ENCODE data around the gene FANCC.
A peak's percentile ranks its signal among the peaks of the same experiment; 100 is the strongest.
"Not testable (repeated sequence)": the region's sequence is repeated elsewhere in the genome, so short reads cannot be mapped to it uniquely, and the experiment has no call there.

FANCC gene

DNA sequence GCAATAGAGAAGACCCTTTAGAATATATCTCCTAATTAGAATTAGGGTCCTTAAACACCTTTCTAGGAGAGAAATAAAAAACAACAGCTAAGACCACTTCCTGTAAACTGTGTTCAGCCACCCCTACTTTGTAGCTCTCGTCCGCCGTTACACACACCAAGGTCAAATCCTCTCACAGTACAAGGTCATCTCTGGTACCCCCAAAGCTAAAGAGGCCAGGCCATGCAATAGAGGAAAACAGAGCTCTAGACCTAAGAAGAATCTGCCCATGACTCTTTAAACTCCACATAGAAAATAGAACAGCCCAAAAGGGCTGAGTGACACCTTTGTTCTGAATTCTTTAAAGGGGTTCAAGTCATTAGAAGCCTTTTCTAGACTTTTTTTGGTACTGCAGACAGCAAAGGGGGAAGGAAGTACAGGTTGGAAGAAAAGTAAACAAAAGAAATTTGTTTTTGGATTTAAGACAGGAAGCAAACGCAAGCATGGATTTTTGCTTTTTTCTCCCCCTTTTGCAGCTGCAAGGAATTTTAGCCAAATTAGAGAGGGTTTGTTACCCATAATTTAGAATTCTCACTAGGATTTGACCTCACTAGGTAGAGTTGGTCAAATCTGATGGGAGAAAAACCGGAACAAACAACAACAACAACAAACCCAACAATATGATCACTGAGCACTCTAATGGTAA lies 13.4 kb upstream of the FANCC start:
- DNase-seq (ENCODE audit: low read depth) = no peak

DNA sequence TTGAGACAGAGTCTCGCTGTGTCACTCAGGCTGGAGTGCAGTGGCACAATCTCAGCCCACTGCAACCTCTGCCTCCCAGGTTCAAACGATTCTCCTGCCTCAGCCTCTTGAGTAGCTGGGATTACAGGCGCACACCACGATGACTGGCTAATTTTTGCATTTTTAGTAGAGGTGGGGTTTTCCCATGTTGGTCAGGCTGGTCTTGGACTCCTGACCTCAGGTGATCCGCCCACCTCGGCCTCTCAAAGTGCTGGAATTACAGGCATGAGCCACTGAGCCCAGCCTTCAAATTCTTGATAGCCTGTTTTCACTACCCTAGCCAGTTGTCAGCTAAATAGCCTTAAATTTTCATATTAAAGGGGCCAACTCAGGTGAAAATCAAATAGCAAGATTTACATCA lies 11.6 kb upstream of the FANCC start:
- DNase-seq (ENCODE audit: low read depth) = not testable (repeated sequence)

DNA sequence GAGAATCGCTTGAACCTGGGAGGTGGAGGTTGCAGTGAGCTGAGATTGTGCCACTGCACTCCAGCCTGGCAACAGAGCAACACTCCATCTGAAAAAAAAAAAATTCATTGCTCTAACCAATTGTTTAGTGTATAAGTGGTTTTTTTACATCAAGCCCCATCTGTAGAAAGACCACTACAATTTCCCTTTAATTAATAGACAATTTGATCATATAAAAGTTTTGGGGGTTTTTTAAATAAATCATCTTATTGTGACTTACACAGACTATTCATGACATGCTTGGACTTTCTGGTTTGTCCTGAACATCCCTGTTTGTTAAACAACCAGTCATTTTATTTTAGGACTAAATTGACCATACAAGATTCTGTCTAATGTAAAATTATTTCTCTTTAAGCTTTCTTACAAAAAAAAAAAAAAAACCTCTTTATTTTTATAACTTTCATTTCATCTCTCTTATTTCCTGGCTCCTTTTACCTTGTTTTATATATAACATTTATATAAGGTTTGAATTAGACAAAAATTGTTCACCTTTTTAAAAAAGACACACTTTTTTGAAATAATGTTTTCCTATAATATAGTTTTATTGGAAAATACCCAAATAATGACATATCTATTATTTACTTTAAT lies 9.8 kb upstream of the FANCC start:
- DNase-seq (ENCODE audit: low read depth) = no peak

DNA sequence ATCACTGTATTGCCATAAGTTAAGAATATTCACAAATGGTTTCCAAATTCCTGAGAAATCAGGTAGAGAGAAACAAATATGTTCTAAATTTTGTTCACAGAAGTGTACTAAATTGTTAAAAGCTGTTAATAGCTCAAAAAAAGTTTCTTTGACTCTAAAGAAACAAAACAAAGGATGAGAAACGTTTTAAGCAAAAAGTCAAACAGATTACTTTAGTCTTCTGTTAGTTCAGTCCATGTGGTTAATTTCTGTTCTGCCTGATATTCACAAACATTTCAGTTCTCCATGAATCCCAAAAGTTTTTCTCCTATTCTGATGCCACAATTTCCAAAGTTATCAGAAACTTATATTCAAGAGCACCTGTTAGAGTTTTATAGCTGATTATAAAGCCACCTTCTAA lies 7.7 kb upstream of the FANCC start:
- DNase-seq (ENCODE audit: low read depth) = no peak

DNA sequence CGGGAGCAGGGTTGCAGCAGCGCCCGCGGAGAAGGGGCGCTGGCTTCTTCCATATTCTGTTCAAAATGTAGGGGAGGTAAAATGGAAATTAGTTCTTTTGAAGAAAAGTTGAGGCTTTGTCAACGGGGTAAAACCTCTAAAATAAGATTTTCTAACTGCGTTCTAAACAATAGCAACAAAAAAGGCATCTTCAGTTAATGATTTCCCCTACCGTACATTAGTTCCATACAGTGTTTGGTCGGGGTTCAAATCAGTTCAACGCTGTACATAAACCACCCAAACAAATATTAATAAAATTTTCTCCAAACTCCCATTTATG lies 343 bp upstream of the FANCC start:
- DNase-seq (ENCODE audit: low read depth) = no peak

DNA sequence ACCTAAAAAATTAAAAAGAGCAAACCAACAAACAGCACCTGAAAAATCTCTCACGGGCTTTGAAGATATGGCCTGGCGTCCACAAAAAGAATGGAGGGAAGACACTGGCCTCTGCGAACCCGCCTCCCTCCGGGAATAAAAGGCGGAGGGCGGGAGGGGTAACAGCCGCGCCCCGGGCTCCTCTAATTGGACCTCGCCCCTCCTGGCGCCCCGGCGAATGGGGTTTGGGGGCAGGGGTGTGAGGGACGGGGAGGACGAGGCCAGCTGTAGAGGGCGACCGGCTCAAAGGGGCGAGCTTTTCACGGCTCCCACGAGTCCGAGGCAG lies 753 bp downstream of the FANCC start:
- peak; percentile 69 for DNase-seq (ENCODE audit: low read depth)

DNA sequence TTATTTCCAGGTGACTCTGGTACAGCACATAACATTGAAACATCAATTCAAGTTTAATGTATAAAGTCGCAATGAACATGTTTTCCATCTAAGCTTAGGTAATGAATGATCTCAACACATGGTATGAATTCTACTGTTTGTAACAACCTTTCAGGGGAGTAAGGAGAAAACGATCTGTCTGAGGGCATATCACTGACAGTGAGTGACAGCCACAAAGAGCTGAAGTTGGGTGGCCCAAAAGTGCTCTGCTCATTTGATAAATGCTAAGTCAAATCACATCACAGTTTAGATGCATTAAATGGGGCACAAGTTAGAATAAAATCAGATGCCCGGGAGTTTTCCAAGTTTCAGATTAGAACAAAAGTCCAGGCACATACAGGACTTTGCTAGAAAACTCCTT lies 1.2 kb downstream of the FANCC start:
- DNase-seq (ENCODE audit: low read depth) = no peak

DNA sequence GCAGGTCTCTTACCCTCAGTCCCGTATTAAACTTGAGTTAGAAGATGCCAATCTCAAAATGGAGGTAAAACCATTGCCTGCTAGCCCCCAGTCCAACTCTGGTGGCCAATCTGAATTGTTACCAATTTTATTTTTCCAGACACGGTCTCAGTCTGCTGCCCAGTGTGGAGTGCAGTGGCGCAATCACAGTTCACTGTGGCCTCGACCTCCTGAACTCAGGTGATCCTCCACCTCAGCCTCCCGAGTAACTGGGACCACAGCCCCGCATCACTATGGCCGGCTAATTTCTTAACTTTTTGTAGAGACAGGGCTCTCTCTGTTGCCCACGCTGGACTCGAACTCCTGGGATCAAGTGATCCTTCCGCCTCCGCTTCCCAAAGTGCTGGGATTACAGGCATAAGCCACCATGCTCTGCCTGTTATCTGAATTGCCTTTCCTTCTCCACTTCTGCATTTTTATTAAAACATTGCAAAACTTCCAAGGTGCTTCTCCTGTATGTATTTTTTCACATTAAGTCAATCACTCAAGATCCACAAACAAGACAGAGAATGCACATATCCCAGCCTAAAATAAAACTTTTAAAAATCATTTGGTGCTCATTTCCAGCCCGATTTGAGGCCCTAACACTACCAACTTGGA lies 2.3 kb downstream of the FANCC start:
- no peak for DNase-seq (ENCODE audit: low read depth)

DNA sequence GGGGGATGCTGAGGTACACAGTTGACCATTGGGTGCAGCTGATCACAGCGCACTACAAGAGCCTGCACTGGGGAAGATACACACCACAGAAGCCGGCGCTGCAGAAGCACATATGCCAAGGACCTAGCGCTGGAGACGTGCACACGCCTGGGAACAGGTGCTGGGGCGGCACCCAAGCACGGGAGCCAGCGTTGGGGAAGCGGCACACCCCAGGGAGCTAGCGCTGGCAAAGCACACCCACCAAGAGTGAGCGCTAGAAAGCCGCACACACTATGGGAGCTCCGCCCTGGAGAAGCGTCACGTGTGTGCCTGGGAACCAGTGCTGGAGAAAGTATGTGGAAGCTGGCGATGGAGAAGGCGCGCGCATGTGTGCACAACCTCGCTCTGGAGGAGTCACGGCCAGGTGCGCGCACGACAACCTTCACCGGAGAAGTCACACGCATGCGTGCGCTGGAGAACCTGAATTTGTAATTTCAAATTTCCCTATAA lies 4.5 kb downstream of the FANCC start:
- peak; percentile 29 for DNase-seq (ENCODE audit: low read depth)

DNA sequence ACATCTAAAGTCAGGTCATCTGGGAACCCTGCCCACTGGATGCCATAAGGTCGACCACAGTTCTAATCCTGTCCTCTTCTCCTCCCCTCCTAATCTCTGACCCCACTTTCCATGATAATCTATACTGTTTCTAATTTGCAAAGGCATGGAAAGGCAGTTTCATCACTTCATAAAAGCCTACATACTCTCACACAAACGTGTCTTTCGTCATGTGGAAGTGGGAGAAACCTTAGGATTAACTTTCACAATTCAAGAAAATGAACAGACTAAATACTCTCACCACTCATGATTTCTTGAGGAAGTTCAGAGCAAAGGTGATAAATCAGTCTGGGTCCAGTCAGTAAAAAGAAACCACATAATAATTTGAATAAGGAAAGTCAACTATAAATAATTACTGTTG lies 5.5 kb downstream of the FANCC start:
- no peak for DNase-seq (ENCODE audit: low read depth)

DNA sequence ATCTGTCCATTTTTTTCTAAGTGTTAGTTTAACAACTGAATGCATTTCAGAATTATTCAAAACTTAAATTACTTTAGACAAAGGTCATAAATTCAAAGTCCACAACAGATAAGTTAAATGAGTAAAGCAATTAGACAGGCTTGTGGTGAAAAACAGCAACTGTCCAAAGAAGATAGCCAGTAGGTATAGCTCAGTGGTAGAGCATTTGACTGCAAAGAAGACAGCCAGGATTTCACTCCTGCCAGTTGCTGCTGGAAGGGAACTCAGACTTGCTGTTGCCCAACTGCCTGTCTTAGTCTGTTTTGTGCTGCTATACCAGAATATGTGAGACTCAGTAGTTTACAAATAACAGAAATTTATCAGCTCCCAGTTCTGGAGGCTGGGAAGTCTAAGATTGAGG lies 10.0 kb downstream of the FANCC start:
- DNase-seq (ENCODE audit: low read depth) = no peak

DNA sequence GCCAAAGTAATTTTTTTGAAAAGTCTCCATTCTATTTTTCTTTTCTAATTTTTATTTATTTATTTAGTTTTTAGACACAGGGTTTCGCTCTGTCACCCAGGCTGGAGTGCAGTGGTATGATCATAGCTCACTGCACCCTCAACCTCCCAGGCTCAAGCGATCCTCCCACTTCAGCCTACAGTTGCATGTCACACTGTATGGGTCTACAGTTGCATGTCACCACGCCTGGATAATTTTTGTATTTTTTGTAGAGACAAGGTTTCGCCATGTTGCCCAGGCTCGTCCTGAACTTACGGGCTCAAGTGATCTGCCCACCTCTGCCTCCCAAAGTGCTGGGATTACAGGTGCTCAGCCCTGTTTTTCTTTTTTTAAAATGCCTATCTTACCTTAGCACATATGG lies 10.7 kb downstream of the FANCC start:
- DNase-seq (ENCODE audit: low read depth) = no peak

DNA sequence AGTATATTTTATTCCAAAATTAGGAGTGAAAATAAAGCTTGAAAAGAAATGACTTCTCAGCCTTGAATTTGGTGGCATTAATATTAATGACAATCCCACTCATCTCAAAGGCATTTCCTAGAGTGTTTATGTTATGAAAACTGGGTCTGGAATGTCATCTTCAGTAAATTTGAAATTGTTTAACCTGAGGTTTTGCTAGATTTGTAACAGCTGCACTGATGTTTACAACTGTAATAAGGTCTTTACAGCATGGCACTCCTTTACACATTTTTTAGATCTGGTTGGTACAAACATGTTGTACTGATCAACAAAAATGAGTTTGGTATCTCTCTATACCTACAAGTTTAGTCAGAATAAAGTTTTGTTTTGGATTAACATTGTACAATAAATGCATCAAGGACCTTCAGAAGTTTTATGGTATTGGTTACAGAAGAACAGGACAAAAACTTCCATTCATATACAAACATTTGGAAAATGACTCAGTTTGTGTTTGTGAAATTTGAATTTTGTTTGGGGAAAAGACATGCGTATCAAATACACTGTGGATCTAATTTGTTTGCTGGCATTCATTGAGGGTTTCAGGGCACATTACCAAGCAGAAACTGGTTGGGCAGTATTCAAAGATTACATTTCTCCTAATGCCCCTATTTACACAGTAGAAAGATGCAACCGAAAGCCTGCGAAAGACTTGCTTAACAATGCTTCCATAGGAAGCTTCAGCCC lies 11.6 kb downstream of the FANCC start:
- DNase-seq (ENCODE audit: low read depth) = peak; percentile 34

DNA sequence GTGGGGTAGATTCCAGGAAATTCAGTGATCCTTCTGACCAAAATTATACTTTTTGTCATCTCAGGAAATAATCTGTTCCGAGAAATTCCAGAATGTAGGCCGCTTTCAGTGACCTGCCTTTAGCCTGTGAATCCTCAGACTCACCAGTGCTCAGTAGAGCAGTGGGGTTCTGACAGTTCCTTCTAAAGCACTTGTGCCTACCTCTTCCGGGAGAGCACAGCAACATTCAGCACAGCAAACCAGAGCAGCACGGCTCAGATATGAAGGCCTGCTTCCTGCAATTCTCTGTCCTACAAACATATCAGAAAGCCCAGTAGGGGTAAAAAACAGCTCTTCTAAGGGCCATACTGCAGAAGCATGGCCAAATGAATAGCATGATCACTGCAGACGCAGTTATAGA lies 15.0 kb downstream of the FANCC start:
- no peak for DNase-seq (ENCODE audit: low read depth)

DNA sequence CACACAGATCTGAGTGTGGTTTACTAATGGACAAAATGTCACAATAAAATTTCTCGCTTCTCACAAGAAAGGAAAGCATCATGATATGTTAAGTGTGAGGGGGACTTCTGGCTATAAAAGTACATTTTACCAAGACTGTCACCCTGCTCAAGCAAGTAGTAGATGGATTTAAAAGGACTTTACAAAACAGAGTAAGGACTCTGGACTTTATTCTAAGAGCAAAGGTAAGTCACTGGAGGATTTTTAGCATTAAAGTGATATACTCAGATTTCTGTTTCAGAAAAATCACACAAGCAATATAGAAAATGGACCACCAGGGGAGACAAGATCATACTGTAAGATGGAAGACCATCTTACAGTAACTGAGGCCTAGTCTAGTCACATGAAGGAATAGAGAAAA lies 19.7 kb downstream of the FANCC start:
- no peak for DNase-seq (ENCODE audit: low read depth)

DNA sequence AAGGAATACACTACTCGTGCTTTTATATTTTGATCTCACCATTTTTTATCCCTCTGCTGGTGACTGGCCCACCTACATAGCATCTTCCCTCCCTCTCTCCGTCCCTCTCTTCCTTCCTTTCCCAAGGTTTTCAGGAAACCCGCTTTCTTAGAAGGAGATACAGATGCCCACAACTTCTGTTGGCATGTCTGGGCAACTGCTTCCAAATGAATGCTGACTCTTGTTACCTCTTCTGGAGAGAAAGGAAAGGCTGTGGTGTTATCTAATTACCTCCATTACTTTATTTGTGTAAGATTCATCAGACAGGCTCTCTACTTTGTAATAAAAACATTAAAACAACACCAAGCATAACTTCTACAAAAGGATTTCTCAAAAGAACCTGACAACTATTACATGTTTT lies 20.2 kb downstream of the FANCC start:
- DNase-seq (ENCODE audit: low read depth) = no peak

DNA sequence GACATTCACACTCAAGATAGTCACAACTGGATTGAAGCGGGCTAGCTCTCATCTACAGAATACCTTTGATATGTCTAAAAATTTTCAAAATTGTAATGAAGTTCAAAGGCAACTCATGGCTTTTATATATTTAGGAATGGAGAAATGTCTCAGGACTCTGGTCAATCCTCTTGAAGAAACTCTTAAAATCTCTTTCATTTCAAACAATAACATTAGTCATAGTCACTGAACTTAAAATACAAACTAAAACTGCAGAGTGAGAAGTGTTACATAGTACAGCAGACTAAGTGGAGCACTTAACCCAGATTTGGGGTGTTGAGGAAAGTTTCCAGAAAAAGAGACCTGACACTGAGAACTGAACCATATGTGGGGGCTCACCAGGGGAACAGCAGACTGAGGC lies 20.7 kb downstream of the FANCC start:
- DNase-seq (ENCODE audit: low read depth) = no peak

DNA sequence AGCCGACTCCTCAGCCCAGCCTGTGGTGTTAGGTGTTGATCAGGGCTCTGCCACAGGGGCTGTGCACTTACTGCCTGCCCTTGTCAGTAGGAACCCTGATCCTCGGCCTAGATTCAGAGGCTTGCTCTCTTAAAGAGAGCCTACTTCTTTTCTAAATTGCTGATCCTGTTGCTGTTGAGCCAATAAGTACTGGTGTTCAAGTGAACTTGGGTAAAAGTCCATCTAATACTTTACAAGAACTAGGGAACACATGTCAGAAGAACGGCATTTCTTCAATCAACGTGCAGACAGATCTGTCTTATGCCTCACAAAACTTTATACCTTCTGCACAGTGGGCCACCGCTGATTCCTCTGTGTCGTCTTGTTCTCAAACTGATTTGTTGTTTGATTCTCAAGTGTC lies 24.2 kb downstream of the FANCC start:
- not testable (repeated sequence) for DNase-seq (ENCODE audit: low read depth)

DNA sequence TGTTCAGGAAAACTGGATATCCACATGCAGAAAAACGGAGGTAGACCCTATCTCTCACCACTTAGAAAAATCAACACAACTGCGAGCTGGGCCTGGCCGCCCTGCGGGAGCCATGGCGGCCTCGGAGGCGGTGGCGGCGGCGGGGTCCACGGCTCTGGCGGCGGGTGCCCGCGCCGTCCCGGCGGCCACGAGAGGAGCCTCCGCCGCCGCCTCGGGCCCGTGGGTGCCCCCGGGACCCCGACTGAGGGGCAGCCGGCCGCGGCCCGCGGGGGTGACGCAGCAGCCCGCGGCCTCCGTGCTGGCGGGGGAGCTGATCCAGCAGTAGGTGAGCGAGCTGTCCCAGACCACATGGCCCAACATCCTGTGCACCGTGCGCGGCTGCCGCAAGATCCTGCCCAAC lies 25.3 kb downstream of the FANCC start:
- no peak for DNase-seq (ENCODE audit: low read depth)

DNA sequence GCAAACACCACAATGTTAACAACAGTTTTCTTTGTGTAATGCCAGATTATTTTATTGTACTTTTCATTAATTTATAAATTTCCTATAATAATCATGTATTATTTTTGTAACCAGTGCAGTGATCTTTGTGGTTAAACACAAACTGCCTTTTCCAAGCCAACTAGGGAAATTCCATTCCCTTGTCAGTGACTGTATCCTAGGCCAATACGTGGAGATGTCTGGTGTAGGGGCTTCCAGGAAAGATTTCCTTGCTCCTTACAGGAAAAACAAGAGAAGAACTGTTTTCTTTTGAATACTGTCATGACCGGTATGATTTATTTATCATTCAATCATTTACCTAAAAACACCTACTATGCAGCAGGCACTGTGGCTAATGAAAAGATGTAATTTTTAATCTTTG lies 31.4 kb downstream of the FANCC start:
- DNase-seq (ENCODE audit: low read depth) = no peak

DNA sequence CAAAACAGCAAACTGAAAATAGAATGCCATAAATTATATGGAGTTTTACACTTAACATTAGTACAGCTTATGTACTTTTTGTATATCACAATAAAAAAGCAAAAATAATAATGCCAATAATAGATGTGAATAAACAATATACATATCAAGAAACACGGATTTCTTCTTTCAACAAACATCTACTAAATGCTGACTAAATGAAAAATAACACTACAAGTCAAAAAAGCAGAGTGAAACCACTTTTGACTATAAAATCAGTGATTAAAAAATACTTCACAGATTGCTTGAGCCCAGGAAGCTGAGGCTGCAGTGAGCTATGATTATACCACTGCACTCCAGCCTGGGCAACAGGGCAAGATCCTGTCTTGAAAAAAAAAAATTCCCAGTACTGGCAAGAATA lies 32.2 kb downstream of the FANCC start:
- DNase-seq (ENCODE audit: low read depth) = no peak

DNA sequence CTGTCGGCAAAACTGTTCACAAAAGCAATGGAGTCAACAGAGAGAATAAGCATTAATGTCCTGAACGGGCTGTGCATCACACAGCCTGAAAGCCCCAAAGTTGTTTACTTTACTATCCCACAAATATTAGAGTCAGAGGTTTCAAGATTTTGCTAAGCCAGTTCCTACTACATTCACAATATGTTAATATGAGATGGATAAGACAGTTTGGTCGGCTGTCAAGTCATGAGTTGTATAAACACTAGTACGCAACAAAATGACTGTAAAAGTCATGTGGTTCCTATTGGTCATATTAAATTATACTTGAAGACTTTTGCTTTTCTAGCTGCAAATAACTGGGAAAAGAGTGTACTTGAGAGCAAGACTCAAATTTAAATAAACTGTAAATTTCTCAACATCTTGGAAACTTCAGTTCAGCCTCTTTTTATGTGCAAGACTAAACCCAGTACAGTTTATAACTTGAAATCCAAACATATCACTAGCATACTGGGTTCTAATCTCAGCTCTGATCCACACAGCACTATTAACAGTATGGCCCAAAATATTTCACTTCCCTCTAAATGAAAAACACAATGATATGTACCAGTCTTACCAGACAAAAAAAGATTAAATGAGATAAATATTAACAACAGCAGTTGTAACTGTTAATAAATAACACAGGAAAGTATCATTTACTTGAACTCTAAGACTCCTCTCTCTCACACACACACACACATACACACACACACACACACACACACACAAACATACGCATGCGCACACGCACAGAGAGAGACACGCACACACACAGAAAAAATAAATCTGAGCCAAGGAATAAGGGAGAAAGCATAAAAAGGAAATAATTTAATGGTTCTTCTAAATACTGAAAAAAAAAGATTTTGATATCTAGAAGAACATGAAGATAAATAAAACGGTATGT lies 33.1 kb downstream of the FANCC start:
- DNase-seq (ENCODE audit: low read depth) = no peak

Measured in HS-27A (cell line).